ELF-1 (cell line): Measurements from ENCODE around the gene YY1AP1.
"Not testable (repeated sequence)": the region's sequence is repeated elsewhere in the genome, so short reads cannot be mapped to it uniquely, and the experiment has no call there.

Experiments used
- DNase-seq: peaks from one replicate; pipeline ENCODE4 v3.0.0-alpha.2; 2016; ENCODE audit warnings: low read depth, low spot score

Gene YY1AP1

GRCh38 chr1:155645648-155646047, 42.9 kb downstream of the YY1AP1 start:
- DNase-seq, result no peak

- DNase-seq, result no peak
These were observed 43.5 kb downstream of the YY1AP1 start for GRCh38 chr1:155645034-155645598.

- DNase-seq, result no peak
These were observed 45.3 kb downstream of the YY1AP1 start for GRCh38 chr1:155643230-155643629.

- not testable (repeated sequence) for DNase-seq
These were observed 45.9 kb downstream of the YY1AP1 start for GRCh38 chr1:155642559-155643180.

GRCh38 chr1:155640367-155640766, 48.2 kb downstream of the YY1AP1 start:
- DNase-seq, result no peak

- DNase-seq, result no peak
These were observed 52.0 kb downstream of the YY1AP1 start for GRCh38 chr1:155636397-155637153.

GRCh38 chr1:155626428-155626827, 62.1 kb downstream of the YY1AP1 start:
- not testable (repeated sequence) for DNase-seq

GRCh38 chr1:155623357-155623756, 65.2 kb downstream of the YY1AP1 start:
- DNase-seq, result no peak

GRCh38 chr1:155622191-155622590, 66.4 kb downstream of the YY1AP1 start:
- DNase-seq, result no peak

GRCh38 chr1:155613226-155613625, 75.3 kb downstream of the YY1AP1 start:
- not testable (repeated sequence) for DNase-seq

- DNase-seq, result not testable (repeated sequence)
These were observed 78.3 kb downstream of the YY1AP1 start for GRCh38 chr1:155610257-155610647.

- peak; percentile 98 for DNase-seq
These were observed 78.9 kb downstream of the YY1AP1 start, which contains the start of gene MSTO1 for GRCh38 chr1:155609515-155610256. Gene MSTO1, plus strand, starts transcription at chr1:155610218. Its CDS starts 31 bp downstream, at chr1:155610249.
